ENCODE measurements around the gene CHTOP.

Gene CHTOP, protein sequence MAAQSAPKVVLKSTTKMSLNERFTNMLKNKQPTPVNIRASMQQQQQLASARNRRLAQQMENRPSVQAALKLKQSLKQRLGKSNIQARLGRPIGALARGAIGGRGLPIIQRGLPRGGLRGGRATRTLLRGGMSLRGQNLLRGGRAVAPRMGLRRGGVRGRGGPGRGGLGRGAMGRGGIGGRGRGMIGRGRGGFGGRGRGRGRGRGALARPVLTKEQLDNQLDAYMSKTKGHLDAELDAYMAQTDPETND

DNA sequence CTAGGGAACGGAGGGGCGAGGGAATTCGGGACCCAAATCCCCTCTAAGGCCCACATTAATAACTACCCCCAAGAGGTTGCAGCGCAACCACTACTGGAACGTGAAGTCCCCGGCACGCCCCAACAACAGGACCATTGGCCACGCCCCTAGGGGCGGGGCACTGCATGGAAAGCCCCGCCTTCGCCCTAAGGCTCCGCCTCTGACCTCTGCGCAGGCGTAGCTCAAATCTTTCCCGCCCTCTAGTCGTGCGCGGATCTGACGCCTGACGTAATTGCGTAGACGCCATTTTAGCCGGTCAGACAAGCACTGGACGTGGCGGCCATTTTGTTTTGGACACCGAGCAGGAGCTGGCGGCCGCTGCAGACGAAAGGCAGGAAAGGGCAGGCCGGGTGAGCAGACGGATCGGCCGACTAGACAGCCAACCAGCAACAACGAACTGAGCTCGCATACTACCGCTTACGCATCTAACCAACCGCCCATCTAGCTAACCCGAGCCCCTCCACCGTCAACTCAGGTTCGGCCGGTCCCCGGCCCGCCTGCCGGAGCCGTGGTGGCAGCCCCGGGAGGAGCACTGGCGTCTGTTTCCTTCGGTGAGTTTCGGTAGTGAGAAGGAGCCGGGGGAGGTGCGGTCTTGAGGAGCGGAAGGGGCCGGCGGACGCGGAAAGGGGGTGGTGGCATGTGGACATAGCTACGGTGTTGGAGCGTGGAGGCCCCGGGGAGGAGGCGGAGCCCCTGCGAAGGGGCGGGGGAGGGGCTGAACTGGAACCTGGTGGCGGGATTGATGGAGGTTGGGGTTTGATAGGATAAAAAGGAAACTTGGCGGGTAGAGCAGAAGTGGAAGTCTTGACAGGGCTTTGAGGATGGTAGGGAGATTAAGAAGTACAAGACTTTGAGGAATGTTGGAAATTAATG lies at the start of gene CHTOP:
Gene CHTOP, plus strand, starts transcription at position 313 of the 912 bp plus-strand sequence. CDS start 2,523 bp downstream, outside the sequence.
- Histone ChIP-seq H3K9me2 (replicated peaks; ENCODE audit: control insufficient read depth, low read length) (no peaks in the 10 kb centered on the region), H3K27me3 (ENCODE audit: control insufficient read depth, low read length) (no peaks in the 10 kb centered on the region), H3K36me3 (ENCODE audit: control insufficient read depth, low read length) (peaks cover 41% of the 10 kb centered on the region), H3K79me2 (ENCODE audit: control insufficient read depth, low read length) (peaks cover 42% of the 10 kb centered on the region), H3K4me3 (ENCODE audit: low read length) (peak within 1 kb of the TSS; percentile 88), H3K27ac (ENCODE audit: low read depth, low read length) (peak within 1 kb of the TSS; percentile 98), H3K4me1 (ENCODE audit: control insufficient read depth, low read length) (peaks cover 15% of the 10 kb centered on the region), H4K20me1 (ENCODE audit: control insufficient read depth, insufficient read depth, low read depth, low read length) (no peaks in the 10 kb centered on the region), H3K4me2 (ENCODE audit: low read length) (peak within 1 kb of the TSS; percentile 66), H3K9me3 (ENCODE audit: control insufficient read depth, insufficient read depth, low read length) (no peaks in the 10 kb centered on the region), H3F3A (ENCODE audit: control insufficient read depth, insufficient read depth) (peaks cover 3% of the 10 kb centered on the region; the same call in 1 of the 2 replicates)
- no peak for TF ChIP-seq EZH2phosphoT487 (IDR thresholded peaks at IDR 0.05; ENCODE audit: borderline replicate concordance, low read length)
- TF ChIP-seq, protein P1, sequence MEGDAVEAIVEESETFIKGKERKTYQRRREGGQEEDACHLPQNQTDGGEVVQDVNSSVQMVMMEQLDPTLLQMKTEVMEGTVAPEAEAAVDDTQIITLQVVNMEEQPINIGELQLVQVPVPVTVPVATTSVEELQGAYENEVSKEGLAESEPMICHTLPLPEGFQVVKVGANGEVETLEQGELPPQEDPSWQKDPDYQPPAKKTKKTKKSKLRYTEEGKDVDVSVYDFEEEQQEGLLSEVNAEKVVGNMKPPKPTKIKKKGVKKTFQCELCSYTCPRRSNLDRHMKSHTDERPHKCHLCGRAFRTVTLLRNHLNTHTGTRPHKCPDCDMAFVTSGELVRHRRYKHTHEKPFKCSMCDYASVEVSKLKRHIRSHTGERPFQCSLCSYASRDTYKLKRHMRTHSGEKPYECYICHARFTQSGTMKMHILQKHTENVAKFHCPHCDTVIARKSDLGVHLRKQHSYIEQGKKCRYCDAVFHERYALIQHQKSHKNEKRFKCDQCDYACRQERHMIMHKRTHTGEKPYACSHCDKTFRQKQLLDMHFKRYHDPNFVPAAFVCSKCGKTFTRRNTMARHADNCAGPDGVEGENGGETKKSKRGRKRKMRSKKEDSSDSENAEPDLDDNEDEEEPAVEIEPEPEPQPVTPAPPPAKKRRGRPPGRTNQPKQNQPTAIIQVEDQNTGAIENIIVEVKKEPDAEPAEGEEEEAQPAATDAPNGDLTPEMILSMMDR (IDR thresholded peaks at IDR 0.05; ENCODE audit: low read depth, low read length, poor library complexity, severe bottlenecking): no peak

DNA sequence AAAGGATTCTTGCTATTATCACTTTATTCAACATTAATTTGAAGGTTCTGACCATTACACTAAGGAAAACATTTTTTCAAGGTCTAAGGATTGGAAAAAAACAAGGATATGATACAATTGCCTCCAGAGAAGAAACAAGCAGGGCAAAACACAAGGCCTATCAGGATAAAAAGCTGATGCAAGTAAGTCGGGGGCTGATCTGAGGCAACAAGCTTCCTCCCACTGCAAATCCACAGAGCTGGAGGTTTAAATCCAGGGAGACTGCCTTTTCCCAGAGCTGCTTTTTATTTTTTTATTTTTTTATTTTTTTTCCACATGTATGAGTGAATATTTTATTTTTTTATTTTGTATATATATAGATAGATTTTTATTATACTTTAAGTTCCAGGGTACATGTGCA lies 48.9 kb upstream of the CHTOP start:
- H3K4me2 ChIP-seq (ENCODE audit: low read length): no peak overlapping the region
- H3K9me2 ChIP-seq (replicated peaks; ENCODE audit: control insufficient read depth, low read length): no peaks in the 10 kb centered on the region
- no peaks in the 10 kb centered on the region; the same call in none of the 2 replicates for H3K27me3 ChIP-seq (ENCODE audit: control insufficient read depth, low read length)
- no peaks in the 10 kb centered on the region for H3K36me3 ChIP-seq (ENCODE audit: control insufficient read depth, low read length)
- H3K9me3 ChIP-seq (ENCODE audit: control insufficient read depth, insufficient read depth, low read length): no peaks in the 10 kb centered on the region
- TF ChIP-seq EZH2phosphoT487 (IDR thresholded peaks at IDR 0.05; ENCODE audit: borderline replicate concordance, low read length): no peak
- TF ChIP-seq, protein P1 (IDR thresholded peaks at IDR 0.05; ENCODE audit: low read depth, low read length, poor library complexity, severe bottlenecking): no peak
- no peaks in the 10 kb centered on the region for H4K20me1 ChIP-seq (ENCODE audit: control insufficient read depth, insufficient read depth, low read depth, low read length)
- H3K4me1 ChIP-seq (ENCODE audit: control insufficient read depth, low read length): peaks cover 6% of the 10 kb centered on the region
- H3K79me2 ChIP-seq (ENCODE audit: control insufficient read depth, low read length): no peaks in the 10 kb centered on the region
- H3F3A ChIP-seq (ENCODE audit: control insufficient read depth, insufficient read depth): no peaks in the 10 kb centered on the region
- no peak overlapping the region for H3K4me3 ChIP-seq (ENCODE audit: low read length)
- no peak overlapping the region for H3K27ac ChIP-seq (ENCODE audit: low read depth, low read length)

DNA sequence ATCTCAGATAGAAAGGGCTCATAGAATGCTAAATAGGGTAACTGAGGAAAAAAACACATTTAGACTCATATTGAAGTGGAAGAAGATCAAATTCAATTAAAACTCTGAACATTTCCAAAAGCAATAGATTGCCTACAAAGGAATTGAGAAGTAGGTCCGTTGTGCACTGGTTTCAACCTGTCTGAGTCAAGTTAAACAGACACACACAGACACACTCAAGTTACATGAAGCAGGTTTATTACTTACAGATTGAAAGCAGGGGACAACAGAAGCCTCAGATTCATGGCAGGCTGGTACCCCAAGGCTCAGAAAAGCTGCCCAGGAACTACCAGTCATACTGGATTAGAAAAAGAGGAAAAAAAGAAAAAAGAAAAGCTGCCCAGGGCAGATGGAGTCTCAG lies 47.5 kb upstream of the CHTOP start:
- Histone ChIP-seq H3K27me3 (ENCODE audit: control insufficient read depth, low read length) (no peaks in the 10 kb centered on the region; the same call in none of the 2 replicates), H3K79me2 (ENCODE audit: control insufficient read depth, low read length) (no peaks in the 10 kb centered on the region), H3K4me2 (ENCODE audit: low read length) (no peak overlapping the region), H3K36me3 (ENCODE audit: control insufficient read depth, low read length) (no peaks in the 10 kb centered on the region), H4K20me1 (ENCODE audit: control insufficient read depth, insufficient read depth, low read depth, low read length) (no peaks in the 10 kb centered on the region), H3K9me3 (ENCODE audit: control insufficient read depth, insufficient read depth, low read length) (no peaks in the 10 kb centered on the region), H3K4me3 (ENCODE audit: low read length) (no peak overlapping the region), H3K9me2 (replicated peaks; ENCODE audit: control insufficient read depth, low read length) (no peaks in the 10 kb centered on the region), H3F3A (ENCODE audit: control insufficient read depth, insufficient read depth) (no peaks in the 10 kb centered on the region), H3K4me1 (ENCODE audit: control insufficient read depth, low read length) (peaks cover 6% of the 10 kb centered on the region), H3K27ac (ENCODE audit: low read depth, low read length) (no peak overlapping the region)
- TF ChIP-seq EZH2phosphoT487 (IDR thresholded peaks at IDR 0.05; ENCODE audit: borderline replicate concordance, low read length): no peak
- TF ChIP-seq, protein P1 (IDR thresholded peaks at IDR 0.05; ENCODE audit: low read depth, low read length, poor library complexity, severe bottlenecking): no peak

Data from DOHH2 (cell line).